ENCODE measurements around the gene HBP1. TPM values are rescaled to one million over a fixed set of nuclear protein-coding genes. Genes with fewer than 3 reads are reported as not detected.

HBP1 gene
- total RNA-seq, 2 donors from 2014 or later: 30.3 to 48.8 TPM

- H3K27me3 ChIP-seq: no peaks in the 10 kb centered on the region
- 47 to 53% methylated on average over 2 of the region's 2 CpGs for WGBS, 2 donors
- intact Hi-C loops (cut with DNase I): no loop called here
These were observed 4.7 kb upstream of the HBP1 start for GRCh38 chr7:107164092-107164491.

GRCh38 chr7:107165341-107165740 lies 3.5 kb upstream of the HBP1 start:
- Histone ChIP-seq H3K27me3 (no peaks in the 10 kb centered on the region), H3K36me3 (replicated peaks in 1 of 2; ENCODE audit: insufficient read depth in 1 of 2, low read depth in 2 of 2) (no peaks in the 10 kb centered on the region), H3K27ac (no peak overlapping the region), H3K4me1 (peaks cover 4% of the 10 kb centered on the region), H3K9me3 (no peaks in the 10 kb centered on the region), H3K4me3 (no peak overlapping the region)
- ATAC-seq (no peak), DNase-seq (no peak)
- TF ChIP-seq POLR2A (IDR thresholded peaks at IDR 0.05) (no peak), CTCF (IDR thresholded peaks at IDR 0.05) (no peak)
- intact Hi-C loops (cut with DNase I): no loop called here
- 63 to 69% methylated on average over 3 of the region's 3 CpGs for WGBS, 2 donors

More at GRCh38 chr7:107164092-107164491, 4.7 kb upstream of the HBP1 start:
- ATAC-seq: no peak
- Histone ChIP-seq H3K9me3 (no peaks in the 10 kb centered on the region), H3K27ac (no peak overlapping the region), H3K36me3 (replicated peaks in 1 of 2; ENCODE audit: insufficient read depth in 1 of 2, low read depth in 2 of 2) (no peaks in the 10 kb centered on the region), H3K4me1 (no peaks in the 10 kb centered on the region), H3K4me3 (no peak overlapping the region)
- TF ChIP-seq CTCF (IDR thresholded peaks at IDR 0.05) (no peak), POLR2A (IDR thresholded peaks at IDR 0.05) (no peak)
- no peak for DNase-seq

GRCh38 chr7:107166736-107167426 lies 1.9 kb upstream of the HBP1 start:
- 33 to 37% methylated on average over 5 of the region's 5 CpGs for WGBS, 2 donors
- intact Hi-C loops (cut with DNase I): no loop called here
- H3K4me1 ChIP-seq: peaks cover 17% of the 10 kb centered on the region

GRCh38 chr7:107167483-107168232 lies 1.1 kb upstream of the HBP1 start:
- Histone ChIP-seq H3K27me3 (no peaks in the 10 kb centered on the region), H3K4me1 (peaks cover 25% of the 10 kb centered on the region), H3K9me3 (no peaks in the 10 kb centered on the region), H3K27ac (peak overlapping the region; percentile 95 to 100 (median 97)), H3K36me3 (replicated peaks in 1 of 2; ENCODE audit: insufficient read depth in 1 of 2, low read depth in 2 of 2) (no peaks in the 10 kb centered on the region), H3K4me3 (peak overlapping the region in 1 of 2 donors; percentile 55)
- DNase-seq (peak; percentile 30 to 75 (median 68)), ATAC-seq (peak; percentile 10)
- TF ChIP-seq CTCF (IDR thresholded peaks at IDR 0.05) (peak in 6 of 7 experiments; percentile 29 to 71 (median 52)), POLR2A (IDR thresholded peaks at IDR 0.05) (peak in 2 of 3 donors; percentile 69 to 73)
- WGBS, 2 donors: 0 to 1% methylated on average over 15 of the region's 15 CpGs
- intact Hi-C loops (cut with DNase I): no loop called here

More at GRCh38 chr7:107166736-107167426, 1.9 kb upstream of the HBP1 start:
- Histone ChIP-seq H3K36me3 (replicated peaks in 1 of 2; ENCODE audit: insufficient read depth in 1 of 2, low read depth in 2 of 2) (no peaks in the 10 kb centered on the region), H3K4me3 (peak overlapping the region in 1 of 2 donors; percentile 55), H3K27me3 (no peaks in the 10 kb centered on the region), H3K27ac (peak overlapping the region; percentile 95 to 100 (median 97)), H3K9me3 (no peaks in the 10 kb centered on the region)
- TF ChIP-seq POLR2A (IDR thresholded peaks at IDR 0.05): no peak
- no peak for DNase-seq
- no peak for ATAC-seq

All from body of pancreas (tissue), 4 donors.